ENCODE results near the gene NFYC.

Gene NFYC

DNA sequence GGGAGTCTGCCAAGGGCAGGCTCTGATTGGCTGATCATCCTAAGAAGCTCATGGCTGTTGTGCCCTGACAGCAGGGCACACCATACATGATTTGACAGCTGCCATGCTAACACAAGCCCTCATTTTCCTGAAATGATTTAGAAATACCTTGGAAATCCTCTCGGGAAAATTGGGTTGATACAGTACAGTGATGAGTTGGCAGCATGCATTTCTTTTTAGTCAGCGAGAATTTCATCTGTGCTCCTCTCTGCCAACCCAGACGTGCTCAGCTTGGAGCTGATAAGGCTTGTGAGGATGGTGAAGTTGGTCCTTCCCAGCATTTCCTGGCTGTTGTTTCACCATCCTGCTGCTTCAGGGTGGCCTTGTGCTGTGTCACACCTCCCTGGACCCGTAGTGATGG is 69.5 kb downstream of the NFYC start:
- no peak for DNase-seq (ENCODE audit: low spot score)

DNA sequence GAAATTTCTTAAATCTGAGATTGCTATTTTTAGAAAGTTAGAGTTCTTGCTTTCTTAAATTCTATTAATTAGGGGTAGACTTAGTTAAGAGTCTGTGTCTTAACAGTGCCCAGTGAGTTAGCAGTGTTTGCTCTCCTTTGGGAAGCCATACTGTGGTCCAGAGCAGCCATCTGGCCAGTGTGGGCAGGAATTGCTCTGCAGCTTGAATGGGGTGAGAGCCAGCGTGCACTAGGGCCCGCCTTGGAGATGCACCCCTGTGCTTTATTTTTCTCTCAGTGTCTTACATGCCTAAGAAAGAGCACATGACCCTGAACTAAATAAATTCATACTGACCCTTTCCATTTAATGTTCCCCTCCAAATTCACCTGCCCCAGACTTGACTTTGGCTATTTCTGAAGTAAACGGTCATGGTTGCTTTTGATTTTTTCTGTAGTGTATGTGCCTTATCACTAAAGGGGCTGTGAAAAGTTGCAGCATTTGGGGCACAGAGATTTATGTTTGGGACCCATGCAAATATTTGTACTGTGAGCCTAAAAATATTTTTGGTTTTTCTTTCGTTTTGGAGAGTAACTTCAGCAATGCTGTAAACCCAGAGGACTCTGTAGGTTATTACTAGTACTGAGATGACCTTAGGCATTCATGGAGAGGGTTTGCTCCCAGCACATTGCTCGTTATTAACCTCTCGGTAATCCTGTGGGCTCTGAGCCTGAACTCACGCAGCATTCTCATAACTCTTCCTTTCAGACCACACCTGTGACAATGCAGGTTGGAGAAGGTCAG is 70.8 kb downstream of the NFYC start:
- peak; percentile 72 for DNase-seq (ENCODE audit: low spot score)

DNA sequence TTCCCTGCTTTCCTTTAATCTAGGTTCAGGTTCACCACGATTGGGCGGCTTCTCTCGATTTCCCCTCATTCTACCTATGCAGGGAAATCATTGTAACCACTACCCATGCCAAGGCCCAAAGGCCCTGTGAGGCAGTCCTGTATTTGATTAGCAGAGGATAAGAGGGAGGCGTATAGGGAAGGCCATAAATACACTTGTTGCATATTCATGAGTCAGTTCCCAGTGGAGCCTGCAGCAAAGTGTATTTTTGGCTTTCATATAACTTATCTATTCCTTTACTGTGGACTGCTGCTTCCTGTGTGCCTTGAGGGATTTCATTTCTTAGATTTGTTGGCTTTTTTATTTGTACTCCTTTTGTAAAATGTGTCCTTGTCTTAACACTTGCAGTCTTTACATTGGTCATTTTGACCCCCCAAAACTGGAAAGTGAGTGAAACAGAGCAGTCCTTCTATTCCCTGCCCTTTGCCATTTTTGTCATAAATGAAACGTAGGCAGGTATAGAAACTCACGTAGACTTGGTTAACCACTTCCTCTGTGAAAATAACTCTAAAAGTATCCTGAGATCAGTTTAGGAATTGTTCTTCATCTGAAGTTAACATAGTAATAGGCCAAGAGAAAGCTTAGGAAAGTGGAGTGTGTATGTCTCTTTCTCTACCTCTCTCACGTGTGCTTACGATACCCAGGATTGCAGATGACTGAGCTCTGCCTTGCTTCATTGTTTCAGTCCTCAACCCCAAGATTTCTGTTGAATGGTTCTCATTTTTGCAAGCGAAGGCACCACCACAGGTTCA is 72.4 kb downstream of the NFYC start:
- DNase-seq (ENCODE audit: low spot score): no peak

DNA sequence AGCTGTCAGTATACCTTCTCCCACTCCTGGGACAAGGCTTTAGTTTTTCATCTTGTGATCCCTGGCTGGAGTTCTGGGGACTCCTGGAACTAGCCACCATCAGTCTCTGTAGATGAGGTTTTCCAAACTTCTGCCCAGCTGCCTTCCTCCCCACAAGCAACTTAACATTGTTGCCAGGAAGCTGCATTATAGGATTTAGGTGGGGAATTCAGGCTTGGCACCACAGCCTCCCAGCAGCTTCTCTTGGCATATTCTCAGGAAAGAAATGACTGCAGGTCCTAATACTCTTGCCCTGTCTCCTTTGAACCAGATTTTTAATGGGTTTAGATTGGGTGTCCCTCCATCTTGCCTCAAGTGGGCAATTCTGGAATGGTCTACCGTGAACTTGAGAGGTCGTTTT is 73.5 kb downstream of the NFYC start:
- no peak for DNase-seq (ENCODE audit: low spot score)

DNA sequence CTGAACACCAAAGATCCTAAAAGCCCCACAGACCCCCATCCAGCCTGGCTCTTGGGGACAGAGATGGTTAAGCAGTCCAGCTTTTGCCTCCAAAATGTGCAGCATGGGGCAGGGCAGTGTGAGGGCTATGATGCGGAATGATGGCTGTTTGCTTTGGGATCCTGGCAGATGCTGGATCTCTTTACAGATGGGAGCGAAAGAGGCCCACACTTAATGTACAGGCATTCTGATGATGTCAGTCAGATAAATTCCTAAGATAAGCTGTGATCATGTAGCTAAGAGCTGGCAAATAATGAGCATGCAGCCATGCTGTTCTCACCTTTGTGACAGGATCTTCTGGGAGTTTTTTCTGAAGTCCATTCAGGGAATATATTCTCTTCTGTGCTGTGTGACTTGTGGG is 74.5 kb downstream of the NFYC start:
- DNase-seq (ENCODE audit: low spot score): no peak

DNA sequence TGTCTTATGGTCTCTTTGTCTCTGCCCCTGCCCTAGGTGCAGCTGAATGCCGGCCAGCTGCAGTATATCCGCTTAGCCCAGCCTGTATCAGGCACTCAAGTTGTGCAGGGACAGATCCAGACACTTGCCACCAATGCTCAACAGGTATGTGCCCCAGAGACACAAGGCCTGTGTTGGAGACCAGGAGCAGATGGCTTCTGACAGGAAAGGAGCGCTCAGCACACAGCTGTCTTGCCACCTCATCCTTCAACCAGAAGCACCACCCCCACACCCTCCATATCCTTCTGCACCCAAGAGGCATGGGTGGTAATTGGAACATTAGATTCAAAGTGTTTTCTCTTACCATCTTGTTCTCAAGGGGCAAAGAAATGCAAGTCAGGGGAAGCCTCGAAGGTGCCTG is 75.1 kb downstream of the NFYC start:
- no peak for DNase-seq (ENCODE audit: low spot score)

DNA sequence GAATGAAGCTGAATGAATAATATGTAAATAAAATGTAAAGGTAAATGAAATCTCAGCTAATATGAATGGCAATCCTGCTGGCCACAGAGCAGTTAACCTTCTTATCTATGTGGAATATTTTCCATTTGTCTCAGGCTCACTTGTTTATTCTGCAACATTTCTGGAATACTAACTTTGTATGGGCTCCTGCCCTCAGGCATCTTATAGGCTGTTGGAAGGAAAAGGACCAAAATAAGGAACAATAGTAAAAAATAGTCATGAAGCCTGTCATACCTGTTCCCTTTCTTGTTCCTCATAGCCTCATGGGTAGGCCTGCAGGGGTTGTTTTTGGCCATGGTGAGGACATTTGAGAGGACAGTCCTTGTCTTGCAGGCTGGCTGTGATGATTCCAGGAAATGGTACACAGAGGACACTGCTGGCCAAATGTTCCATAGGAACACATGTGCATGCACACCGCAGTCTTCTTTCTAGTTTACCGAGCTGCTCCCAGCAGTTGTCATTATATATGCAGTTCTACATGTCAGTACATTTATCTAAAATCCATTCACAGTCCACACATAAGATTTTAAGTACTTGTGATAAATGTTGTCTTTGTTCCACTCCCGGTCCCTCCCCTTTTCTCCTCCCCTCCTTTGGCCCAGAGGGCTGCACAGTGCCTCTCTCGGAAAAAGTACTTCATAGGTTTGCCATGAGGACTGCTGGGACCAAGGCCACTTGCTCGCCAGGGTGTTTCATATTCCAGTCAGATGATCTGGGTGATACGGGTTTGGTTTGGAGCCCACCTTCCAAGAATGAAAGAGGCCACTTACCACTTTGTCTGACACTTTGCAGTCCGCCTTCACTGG is 76.9 kb downstream of the NFYC start:
- no peak for DNase-seq (ENCODE audit: low spot score)

DNA sequence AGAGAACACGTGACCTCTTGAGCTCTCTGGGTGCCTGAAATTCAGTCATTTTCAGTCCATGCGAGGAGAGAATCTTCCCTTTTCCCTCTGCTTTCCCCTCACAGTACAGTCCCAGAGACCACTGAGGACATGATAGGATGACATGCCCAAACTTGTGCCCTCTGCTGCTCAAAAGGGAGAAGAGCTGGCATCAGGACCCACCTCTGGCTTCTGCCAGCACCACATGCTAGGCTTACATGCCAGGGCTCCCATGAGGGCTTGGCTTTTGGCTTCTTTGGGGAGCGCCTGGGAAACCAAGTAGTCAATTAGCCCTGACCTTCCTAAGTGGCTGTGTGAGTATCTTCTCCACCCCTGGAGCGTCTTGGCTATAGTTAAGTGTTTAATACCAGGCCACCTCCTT is 78.3 kb downstream of the NFYC start:
- DNase-seq (ENCODE audit: low spot score): no peak

DNA sequence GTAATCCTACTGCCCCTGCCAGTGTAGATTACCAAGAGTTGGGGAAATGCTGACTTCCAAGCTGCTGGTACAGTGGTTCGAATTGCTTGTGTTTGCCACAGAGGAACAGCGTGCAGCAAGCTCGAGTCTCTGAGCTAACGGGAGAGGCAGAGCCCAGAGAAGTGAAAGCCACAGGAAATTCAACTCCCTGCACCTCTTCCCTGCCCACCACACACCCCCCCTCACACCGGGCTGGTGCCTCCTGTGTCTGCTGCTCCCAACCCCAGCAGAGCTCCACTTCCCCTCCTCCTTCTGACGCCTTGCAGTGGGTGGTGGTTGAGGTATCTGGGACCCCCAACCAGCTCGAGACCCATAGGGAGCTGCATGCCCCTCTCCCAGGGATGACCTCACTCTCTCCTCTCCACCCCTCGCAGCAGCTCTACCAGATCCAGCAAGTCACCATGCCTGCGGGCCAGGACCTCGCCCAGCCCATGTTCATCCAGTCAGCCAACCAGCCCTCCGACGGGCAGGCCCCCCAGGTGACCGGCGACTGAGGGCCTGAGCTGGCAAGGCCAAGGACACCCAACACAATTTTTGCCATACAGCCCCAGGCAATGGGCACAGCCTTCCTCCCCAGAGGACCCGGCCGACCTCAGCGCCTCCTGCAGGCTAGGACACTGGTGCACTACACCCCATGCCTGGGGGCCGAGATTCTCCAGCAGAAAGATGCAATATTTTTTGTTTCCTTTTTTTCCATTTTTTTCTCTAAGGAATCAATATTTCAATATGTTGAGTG is 79.0 kb downstream of the NFYC start:
- DNase-seq (ENCODE audit: low spot score): no peak

DNA sequence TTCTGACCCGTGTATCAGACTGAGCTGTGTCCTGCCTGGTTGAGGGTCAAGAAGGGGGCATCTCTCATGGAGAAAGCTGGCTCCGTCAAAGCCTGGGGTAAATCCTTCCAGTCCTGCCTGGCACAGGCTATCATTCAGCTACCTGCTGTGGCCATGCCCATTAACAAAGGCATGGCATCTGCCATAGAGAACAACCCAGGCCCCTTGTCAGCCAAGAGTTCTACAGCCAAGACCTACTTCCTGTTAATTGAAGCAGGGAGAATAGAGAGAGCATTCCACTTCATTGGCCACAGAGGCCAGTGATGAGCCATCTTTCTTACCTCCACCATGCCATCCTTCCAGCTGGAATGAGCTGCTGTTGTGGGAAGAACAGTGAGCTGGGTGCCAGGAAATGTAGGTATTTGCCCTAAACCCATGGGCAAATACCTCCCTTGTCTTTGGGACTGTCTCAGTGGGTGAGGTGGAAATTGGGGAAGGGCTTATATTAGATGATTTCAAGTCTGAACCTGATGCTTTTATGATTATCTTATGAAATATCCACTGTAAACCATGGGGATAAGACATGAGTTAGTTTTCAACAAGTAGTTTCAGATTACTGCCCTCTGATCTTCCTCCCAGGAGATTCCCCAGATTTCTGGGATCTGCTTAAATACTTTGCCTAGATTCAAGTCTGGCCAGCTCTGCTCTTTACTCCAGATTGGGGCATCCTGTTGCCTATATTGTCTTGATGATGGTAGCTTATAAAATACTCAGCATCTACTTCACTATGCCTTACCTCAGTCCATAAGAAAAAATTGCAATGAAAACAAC is 80.8 kb downstream of the NFYC start:
- DNase-seq (ENCODE audit: low spot score): peak; percentile 90

DNA sequence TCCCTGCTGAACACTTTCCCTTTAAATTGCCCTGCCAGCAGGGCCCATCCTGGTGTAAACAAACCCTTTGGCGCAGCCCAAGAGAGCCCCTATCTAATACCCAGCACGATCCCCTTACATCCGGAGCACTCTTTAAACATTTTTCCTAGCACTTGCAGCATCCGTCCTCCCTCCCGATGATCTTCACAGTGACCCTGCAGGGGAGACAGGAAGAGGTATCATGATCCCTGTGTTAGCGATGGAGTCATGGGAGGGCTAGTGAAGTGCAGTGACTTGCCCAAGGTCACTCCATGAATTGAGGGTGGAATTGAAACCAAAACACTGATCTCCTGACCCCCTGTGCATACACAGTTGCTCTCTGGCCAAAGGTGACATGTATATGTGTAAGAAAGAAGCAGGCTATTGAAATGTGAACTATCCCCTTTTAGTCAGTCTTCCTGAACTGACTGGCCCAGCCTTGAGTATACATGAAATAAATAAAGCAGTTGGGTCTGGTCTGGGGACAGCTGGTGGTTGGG is 82.3 kb downstream of the NFYC start:
- no peak for DNase-seq (ENCODE audit: low spot score)

DNA sequence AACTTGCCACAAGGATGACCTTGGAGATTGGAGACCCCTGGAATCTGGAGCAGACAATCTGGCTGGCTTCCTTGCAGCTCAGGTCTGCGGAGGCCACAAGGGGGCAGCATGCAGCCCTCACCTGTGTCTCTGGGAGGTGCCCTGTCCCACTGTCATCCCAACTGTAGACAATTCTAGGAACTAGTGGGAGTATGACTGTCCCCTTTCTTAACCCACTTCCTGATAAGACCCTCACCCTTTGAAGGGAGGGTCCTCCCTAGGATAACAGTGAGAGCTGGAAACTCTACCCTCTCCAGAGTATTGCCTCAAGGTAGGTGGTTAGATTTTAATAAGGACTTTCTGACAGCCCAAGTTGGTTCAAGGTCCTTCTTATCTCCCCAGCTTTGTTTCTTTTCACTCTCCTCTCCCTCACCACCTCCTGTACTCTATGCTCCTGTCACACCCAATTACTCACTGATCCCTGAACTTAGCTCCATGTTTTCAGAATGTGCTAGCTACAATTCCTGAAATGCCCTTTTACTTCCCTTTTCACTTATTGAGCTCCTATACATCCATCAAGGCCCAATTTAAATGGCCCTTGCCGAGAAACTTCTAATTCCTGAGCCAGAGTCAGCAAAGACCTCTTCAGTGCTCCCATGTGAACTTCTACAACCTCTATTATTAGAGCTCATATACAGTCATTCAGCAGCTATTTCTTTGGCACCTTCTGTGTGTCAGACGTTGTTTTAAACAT is 82.9 kb downstream of the NFYC start:
- peak; percentile 52 for DNase-seq (ENCODE audit: low spot score)

DNA sequence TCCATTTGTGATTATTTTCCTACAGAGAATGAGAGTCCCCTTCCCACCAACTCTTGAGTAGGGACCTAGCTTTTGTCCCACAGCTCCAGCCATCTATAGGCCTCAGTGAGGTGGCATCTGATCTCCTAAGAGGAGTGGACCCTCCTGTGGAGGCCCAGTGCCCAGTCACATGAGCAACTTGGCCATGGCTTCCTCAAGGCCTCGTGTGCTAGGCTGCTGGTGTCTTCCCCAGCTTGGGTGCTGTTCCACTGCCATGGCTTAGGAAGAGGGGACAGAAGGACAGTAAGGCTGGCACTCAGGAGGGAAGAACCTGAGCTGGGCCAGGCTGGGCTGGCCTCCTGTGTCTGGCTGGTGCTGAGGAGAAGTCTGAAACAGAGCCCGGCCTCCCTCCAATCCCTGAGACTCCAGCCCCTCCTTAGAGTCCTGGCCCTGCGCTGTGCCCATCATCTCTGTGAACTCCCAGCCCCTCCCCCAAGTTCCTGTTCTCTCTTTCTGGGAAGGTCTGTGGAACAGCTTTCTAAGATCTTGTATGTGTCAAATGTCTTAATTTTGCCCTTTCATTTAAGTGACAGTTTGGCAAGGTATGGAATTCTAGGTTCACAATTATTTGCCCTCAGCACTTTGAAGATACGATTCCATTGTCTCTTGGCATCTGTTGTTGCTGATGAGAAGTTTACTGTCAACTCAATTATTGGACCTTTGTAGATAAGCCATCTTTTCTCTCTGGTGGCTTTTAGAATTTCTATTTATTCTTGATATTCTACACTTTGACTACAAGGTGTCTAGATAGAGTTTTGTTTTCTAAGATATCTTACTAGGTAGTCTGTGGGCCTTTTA is 85.0 kb downstream of the NFYC start:
- no peak for DNase-seq (ENCODE audit: low spot score)

DNA sequence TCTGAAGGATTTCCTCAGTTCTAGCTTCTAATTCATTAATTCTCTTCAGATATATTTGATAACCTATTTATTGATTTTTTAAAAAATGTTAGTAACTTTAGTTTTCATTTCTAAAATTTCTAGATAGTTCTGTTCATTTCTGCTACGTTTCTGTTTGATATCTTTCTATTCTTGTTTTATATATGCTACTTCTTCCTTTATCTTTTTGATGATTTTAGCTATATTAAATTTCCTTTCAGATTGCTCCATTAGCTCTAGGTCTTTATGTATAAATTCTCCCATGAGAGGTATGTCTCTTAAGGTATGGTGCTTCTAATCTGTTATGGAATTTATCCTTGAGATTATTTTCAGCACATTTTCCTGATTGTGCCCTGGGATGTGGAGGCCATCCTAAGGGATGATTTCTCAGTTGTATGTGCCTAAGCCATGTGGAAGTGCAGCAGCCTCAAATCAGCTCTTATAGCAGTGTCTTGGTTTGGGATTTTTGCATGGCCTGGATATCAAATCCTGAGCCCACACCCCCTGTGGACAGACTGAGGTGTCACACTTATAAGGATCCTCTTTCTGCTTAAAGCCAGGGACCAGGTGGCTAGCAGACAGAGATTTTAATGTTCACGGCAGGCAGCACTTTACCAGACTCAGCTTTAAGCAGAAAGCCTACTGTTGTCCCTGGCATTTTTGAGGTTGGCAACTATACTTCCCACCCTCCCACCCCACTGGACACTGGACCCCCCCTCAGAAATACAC is 85.9 kb downstream of the NFYC start:
- DNase-seq (ENCODE audit: low spot score): no peak

DNA sequence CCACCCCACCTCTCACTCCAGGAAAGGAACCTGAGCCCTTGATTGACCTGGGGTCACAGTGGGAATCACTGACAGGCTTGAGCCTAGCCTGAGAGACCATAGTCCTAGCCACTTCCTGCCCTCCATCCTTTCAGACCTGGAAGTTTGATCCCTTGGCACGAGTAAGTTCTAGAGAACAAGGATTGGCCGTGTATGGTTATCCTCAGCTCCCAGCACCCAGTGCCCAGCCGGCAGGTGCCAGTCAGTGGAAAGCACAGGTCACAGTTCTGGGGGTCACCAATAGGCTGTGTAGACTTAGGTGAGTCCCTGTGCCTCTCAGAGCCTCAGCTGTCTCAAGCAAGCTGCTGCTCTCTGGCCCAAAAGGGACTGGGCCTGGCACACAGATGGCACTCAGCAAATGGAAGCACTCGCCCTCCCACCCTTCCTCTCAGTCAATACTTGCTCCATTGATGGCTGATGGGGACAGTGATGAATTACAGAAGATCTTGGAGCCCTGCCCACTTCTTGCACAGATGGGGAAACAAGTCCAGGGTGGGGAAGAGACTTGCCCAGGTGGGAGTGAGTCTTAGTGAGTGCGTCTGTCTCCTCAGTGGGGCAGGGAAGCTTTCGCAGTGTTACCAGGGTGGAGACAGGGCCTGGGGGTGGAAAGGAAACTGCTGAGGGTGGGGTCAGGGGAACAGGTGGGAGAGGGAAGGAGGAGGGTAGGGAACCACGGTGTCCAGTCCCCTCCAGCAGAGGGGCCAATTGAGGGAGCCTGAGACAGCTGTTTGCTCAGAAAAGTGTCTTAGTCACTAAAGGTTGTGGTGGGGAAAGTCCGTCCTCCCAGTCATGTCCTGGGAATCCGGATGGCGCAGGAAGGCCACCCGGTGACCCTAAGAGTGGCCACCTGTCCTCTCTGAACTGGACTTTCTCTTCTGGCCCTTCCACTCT is 89.4 kb downstream of the NFYC start:
- DNase-seq (ENCODE audit: low spot score): no peak

DNA sequence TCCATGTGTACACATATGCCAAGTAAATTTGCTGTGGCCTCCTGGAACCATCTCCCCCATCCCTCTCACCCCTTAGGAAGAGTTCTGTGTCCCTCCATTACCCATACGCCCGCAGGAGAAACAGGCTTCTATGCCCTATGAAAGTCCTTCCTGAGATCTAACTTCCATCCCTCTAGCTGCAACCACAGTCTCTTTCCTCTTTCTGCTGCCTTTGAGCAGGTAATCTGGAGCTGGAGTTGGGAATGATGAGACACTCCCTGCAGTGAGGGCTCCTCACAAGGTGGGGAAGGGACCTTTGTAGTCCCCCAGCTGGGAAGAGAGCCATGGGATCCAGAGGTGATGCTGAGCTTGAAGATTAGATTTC is 90.1 kb downstream of the NFYC start:
- DNase-seq (ENCODE audit: low spot score): no peak

DNA sequence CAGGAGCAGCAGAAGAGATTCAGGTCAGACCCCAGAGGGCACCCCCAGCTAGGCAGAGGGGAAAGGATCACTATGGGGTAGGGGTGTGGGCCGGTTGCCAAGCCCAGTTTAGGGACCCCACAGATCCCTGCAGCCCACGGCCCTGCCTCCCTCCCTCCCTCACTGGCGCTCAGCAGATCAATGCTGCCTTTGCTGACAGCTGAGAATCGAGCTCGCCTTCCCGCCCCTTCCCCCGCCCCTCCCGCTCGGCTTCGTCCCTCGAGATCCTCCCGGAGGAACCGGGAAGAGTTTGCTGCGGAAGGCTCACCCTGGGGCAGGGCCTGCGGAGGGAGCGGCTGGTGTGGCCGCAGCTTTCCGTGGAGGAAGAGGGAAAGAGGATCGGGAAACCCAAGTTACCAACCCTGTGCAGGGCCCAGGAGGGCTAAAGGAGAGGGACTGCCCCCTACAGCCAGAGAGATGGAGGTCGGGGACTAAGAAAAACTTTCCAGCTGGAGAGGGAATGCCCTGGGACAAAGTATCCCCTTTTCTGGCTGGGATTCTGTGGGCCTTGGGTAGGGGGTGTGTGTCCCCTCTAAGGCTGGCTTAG is 91.0 kb downstream of the NFYC start:
- DNase-seq (ENCODE audit: low spot score): no peak
